ENCODE results near the gene XPR1. TPM values are rescaled to one million over a fixed set of nuclear protein-coding genes. Genes with fewer than 3 reads are reported as not detected.

The XPR1 gene
- total RNA-seq, 1 donor from 2014 or later = 18.6 TPM

GRCh38 chr1:180632326-180633056, 669 bp downstream of the XPR1 start:
- TF ChIP-seq, protein P1, sequence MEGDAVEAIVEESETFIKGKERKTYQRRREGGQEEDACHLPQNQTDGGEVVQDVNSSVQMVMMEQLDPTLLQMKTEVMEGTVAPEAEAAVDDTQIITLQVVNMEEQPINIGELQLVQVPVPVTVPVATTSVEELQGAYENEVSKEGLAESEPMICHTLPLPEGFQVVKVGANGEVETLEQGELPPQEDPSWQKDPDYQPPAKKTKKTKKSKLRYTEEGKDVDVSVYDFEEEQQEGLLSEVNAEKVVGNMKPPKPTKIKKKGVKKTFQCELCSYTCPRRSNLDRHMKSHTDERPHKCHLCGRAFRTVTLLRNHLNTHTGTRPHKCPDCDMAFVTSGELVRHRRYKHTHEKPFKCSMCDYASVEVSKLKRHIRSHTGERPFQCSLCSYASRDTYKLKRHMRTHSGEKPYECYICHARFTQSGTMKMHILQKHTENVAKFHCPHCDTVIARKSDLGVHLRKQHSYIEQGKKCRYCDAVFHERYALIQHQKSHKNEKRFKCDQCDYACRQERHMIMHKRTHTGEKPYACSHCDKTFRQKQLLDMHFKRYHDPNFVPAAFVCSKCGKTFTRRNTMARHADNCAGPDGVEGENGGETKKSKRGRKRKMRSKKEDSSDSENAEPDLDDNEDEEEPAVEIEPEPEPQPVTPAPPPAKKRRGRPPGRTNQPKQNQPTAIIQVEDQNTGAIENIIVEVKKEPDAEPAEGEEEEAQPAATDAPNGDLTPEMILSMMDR (conservative IDR thresholded peaks at IDR 0.05; ENCODE audit: low read depth, low read length) = peak; percentile 39
- peak overlapping the region; percentile 78 for H3K4me3 ChIP-seq (ENCODE audit: low read depth, low read length)
- DNase-seq (ENCODE audit: low read depth) = no peak

DNA sequence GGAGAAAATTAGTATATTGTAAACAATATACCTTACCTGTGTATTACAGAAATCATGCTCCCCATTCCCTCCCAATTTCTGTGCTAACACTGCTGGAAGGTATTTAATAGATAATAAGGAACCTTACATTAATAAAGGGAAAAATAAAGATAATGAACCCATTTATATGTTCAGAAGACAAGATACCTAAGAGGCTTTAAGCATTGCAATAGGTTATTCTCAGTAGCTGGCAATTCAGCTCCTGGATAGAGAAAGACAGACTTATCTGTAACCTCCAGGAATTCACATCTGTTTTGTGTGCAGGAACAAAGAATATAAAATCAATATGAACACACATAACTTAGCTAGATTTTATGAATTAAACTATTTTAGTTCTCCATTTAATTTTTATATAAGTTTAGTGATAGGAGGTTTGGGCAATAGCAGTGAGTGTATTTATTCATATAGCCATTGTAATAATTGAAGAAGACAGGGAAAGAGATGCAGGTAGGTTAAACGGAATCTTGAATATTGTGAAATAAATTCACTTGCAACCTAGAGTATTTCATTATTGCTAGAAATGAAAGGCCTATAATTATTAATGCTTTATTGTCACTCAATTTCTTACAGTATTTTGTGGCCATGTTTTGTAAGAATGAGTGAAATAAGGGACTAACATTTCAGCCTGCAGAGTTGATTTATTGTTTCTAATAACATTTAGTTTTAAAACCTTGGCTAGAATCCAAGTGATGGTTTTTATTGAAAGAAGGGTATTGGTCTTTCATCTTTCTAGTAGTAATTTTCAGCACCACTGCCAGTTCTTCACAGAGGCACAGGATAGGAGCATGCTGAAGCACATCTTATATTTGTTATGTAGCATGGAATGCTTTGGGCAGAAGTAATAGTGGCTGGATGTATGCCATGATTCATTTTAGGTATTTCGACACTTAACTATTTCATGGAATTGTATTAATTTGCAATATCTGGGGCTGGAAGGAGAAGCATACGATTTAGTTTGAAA, 1.5 kb downstream of the XPR1 start:
- H3K4me3 ChIP-seq (ENCODE audit: low read depth, low read length) = peak overlapping the region; percentile 78
- TF ChIP-seq, protein P1 (conservative IDR thresholded peaks at IDR 0.05; ENCODE audit: low read depth, low read length) = no peak
- DNase-seq (ENCODE audit: low read depth) = no peak

DNA sequence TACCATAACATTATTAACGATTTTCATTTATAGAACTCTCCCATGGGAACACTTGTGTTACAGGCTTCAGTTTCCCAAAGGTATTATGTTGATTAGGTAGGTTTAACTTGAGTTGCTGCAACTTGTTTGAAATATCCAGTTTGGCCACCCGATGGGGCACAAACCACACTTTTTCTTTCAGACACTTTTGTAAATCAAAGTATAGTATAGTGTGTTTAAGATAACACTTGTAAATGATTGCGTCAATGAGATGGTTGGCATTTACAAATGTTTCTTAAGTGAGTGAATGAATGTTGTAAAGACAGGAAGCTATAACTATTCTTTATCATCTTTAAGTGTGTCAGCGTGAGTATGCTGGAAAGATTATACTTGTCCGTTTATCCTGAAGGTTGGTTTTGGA, 4.3 kb downstream of the XPR1 start:
- TF ChIP-seq, protein P1 (conservative IDR thresholded peaks at IDR 0.05; ENCODE audit: low read depth, low read length) = peak; percentile 56
- no peak for DNase-seq (ENCODE audit: low read depth)
- no peak overlapping the region for H3K4me3 ChIP-seq (ENCODE audit: low read depth, low read length)

GRCh38 chr1:180639871-180640270, 8.0 kb downstream of the XPR1 start:
- TF ChIP-seq, protein P1 (conservative IDR thresholded peaks at IDR 0.05; ENCODE audit: low read depth, low read length) = no peak
- DNase-seq (ENCODE audit: low read depth) = no peak
- no peak overlapping the region for H3K4me3 ChIP-seq (ENCODE audit: low read depth, low read length)

DNA sequence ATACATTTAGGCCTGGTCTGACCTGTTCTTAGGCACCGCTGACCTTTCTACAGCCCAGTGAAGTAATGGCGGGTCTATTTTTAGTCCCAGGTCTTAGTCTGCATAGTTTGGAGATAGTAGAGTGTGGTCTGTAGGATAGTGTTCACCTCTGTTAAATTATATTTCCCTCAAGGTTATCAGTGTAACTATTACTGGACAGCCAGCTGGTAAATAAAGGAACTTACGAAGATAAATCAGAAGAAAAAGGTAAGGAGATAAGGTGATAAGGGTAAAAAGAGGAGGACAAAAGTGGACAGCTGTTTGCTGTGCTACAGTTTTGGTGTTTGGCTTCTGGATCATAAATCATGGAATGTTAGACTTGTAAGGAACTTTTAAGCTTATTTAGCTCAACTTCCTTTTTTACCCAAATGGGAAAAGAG, 8.7 kb downstream of the XPR1 start:
- no peak overlapping the region for H3K4me3 ChIP-seq (ENCODE audit: low read depth, low read length)
- no peak for DNase-seq (ENCODE audit: low read depth)
- TF ChIP-seq, protein P1 (conservative IDR thresholded peaks at IDR 0.05; ENCODE audit: low read depth, low read length) = no peak

GRCh38 chr1:180641662-180642061, 9.8 kb downstream of the XPR1 start:
- no peak for DNase-seq (ENCODE audit: low read depth)
- TF ChIP-seq, protein P1 (conservative IDR thresholded peaks at IDR 0.05; ENCODE audit: low read depth, low read length) = no peak
- no peak overlapping the region for H3K4me3 ChIP-seq (ENCODE audit: low read depth, low read length)
